ENCODE results near the gene SMTNL1. TPM values are rescaled to one million over a fixed set of nuclear protein-coding genes. Genes with fewer than 3 reads are reported as not detected.

Gene SMTNL1
- total and polyA plus RNA-seq, 10 donors, result not detected

Small RNA genes within 50 kb of the gene (small RNA-seq; reads per million reads assigned to genes)
- 0 reads per million in 4 donors for gene RN7SL605P

Other genes with a start within 250 kb of the SMTNL1 start
- 100 to 1,000 TPM in 1 of 7 donors, 10 to 100 TPM in 6; 30.5 to 126 (median 48.5) TPM for gene TNKS1BP1, start 212.6 kb upstream of the SMTNL1 start, total RNA-seq
- gene TNKS1BP1, start 212.6 kb upstream of the SMTNL1 start, polyA plus RNA-seq, result 10 to 100 TPM; 19.8 to 51.6 (median 21.7) TPM
- 10 to 100 TPM; 41.9 to 67.1 (median 53.1) TPM for gene SSRP1, start 201.7 kb upstream of the SMTNL1 start, total RNA-seq
- 10 to 100 TPM; 35.5 to 52.0 (median 42.6) TPM for gene SSRP1, start 201.7 kb upstream of the SMTNL1 start, polyA plus RNA-seq
- not detected for gene P2RX3, start 199.2 kb upstream of the SMTNL1 start, total RNA-seq
- gene P2RX3, start 199.2 kb upstream of the SMTNL1 start, polyA plus RNA-seq, result not detected
- gene PRG3, start 156.4 kb upstream of the SMTNL1 start, total RNA-seq, result 1 to 10 TPM in 5 of 7 donors, under 1 TPM in 1, not detected in 1; 0.58 to 5.1 (median 2.7) TPM
- under 1 TPM; 0.36 to 0.83 (median 0.43) TPM for gene PRG3, start 156.4 kb upstream of the SMTNL1 start, polyA plus RNA-seq
- 10 to 100 TPM in 1 of 7 donors, 1 to 10 TPM in 5, not detected in 1; 1.4 to 10.5 (median 4.5) TPM for gene PRG2, start 146.9 kb upstream of the SMTNL1 start, total RNA-seq
- 1 to 10 TPM; 2.3 to 4.0 (median 2.5) TPM for gene PRG2, start 146.9 kb upstream of the SMTNL1 start, polyA plus RNA-seq
- 10 to 100 TPM; 29.9 to 72.5 (median 41.7) TPM for gene SLC43A3, start 110.5 kb upstream of the SMTNL1 start, total RNA-seq
- gene SLC43A3, start 110.5 kb upstream of the SMTNL1 start, polyA plus RNA-seq, result 10 to 100 TPM; 15.2 to 29.1 (median 20.9) TPM
- gene RTN4RL2, start 77.1 kb upstream of the SMTNL1 start, total RNA-seq, result 1 to 10 TPM in 1 of 7 donors, under 1 TPM in 6; 0.37 to 2.0 (median 0.49) TPM
- under 1 TPM; 0.15 to 0.73 (median 0.29) TPM for gene RTN4RL2, start 77.1 kb upstream of the SMTNL1 start, polyA plus RNA-seq
- 10 to 100 TPM in 5 of 7 donors, 1 to 10 TPM in 2; 7.0 to 16.1 (median 13.0) TPM for gene SLC43A1, start 21.9 kb upstream of the SMTNL1 start, total RNA-seq
- 1 to 10 TPM; 6.2 to 8.4 (median 6.4) TPM for gene SLC43A1, start 21.9 kb upstream of the SMTNL1 start, polyA plus RNA-seq
- gene TIMM10, start 6.8 kb upstream of the SMTNL1 start, total RNA-seq, result 10 to 100 TPM; 28.1 to 58.7 (median 39.0) TPM
- gene TIMM10, start 6.8 kb upstream of the SMTNL1 start, polyA plus RNA-seq, result 10 to 100 TPM; 38.7 to 57.4 (median 56.1) TPM
- gene UBE2L6, start 30.1 kb downstream of the SMTNL1 start, total RNA-seq, result 100 to 1,000 TPM in 5 of 7 donors, 10 to 100 TPM in 2; 74.2 to 137 (median 112) TPM
- 100 to 1,000 TPM in 1 of 3 donors, 10 to 100 TPM in 2; 46.8 to 135 (median 79.5) TPM for gene UBE2L6, start 30.1 kb downstream of the SMTNL1 start, polyA plus RNA-seq
- gene SERPING1, start 60.1 kb downstream of the SMTNL1 start, total RNA-seq, result 100 to 1,000 TPM; 121 to 364 (median 255) TPM
- gene SERPING1, start 60.1 kb downstream of the SMTNL1 start, polyA plus RNA-seq, result 100 to 1,000 TPM; 104 to 187 (median 161) TPM
- gene YPEL4, start 112.3 kb downstream of the SMTNL1 start, total RNA-seq, result 1 to 10 TPM in 6 of 7 donors, under 1 TPM in 1; 0.63 to 8.3 (median 2.2) TPM
- 1 to 10 TPM in 1 of 3 donors, under 1 TPM in 2; 0.77 to 2.4 (median 1.00) TPM for gene YPEL4, start 112.3 kb downstream of the SMTNL1 start, polyA plus RNA-seq
- 10 to 100 TPM; 10.5 to 21.6 (median 14.6) TPM for gene CLP1, start 120.2 kb downstream of the SMTNL1 start, total RNA-seq
- gene CLP1, start 120.2 kb downstream of the SMTNL1 start, polyA plus RNA-seq, result 10 to 100 TPM in 1 of 3 donors, 1 to 10 TPM in 2; 8.3 to 12.2 (median 8.4) TPM
- 10 to 100 TPM; 41.5 to 58.0 (median 51.2) TPM for gene ZDHHC5, start 130.5 kb downstream of the SMTNL1 start, total RNA-seq
- gene ZDHHC5, start 130.5 kb downstream of the SMTNL1 start, polyA plus RNA-seq, result 10 to 100 TPM; 14.0 to 16.7 (median 14.2) TPM
- 10 to 100 TPM in 4 of 7 donors, 1 to 10 TPM in 3; 8.3 to 14.7 (median 11.0) TPM for gene MED19, start 174.6 kb downstream of the SMTNL1 start, total RNA-seq
- gene MED19, start 174.6 kb downstream of the SMTNL1 start, polyA plus RNA-seq, result 10 to 100 TPM in 2 of 3 donors, 1 to 10 TPM in 1; 8.3 to 14.0 (median 11.1) TPM
- gene TMX2, start 175.0 kb downstream of the SMTNL1 start, total RNA-seq, result 10 to 100 TPM; 38.8 to 57.0 (median 51.9) TPM
- gene TMX2, start 175.0 kb downstream of the SMTNL1 start, polyA plus RNA-seq, result 10 to 100 TPM; 36.0 to 56.5 (median 46.3) TPM
- 100 to 1,000 TPM in 4 of 7 donors, 10 to 100 TPM in 3; 79.1 to 119 (median 104) TPM for gene SELENOH, start 203.9 kb downstream of the SMTNL1 start, total RNA-seq
- 100 to 1,000 TPM; 175 to 247 (median 245) TPM for gene SELENOH, start 203.9 kb downstream of the SMTNL1 start, polyA plus RNA-seq
- not detected for gene BTBD18, start 214.2 kb downstream of the SMTNL1 start, total RNA-seq
- not detected for gene BTBD18, start 214.2 kb downstream of the SMTNL1 start, polyA plus RNA-seq
- 100 to 1,000 TPM in 6 of 7 donors, 10 to 100 TPM in 1; 89.4 to 227 (median 130) TPM for gene CTNND1, start 224.2 kb downstream of the SMTNL1 start, total RNA-seq
- 10 to 100 TPM; 12.0 to 24.6 (median 13.0) TPM for gene CTNND1, start 224.2 kb downstream of the SMTNL1 start, polyA plus RNA-seq